ELR (cell line): ENCODE results near the gene KIF21B.
"Not testable (repeated sequence)": the region's sequence is repeated elsewhere in the genome, so short reads cannot be mapped to it uniquely, and the experiment has no call there.

Experiments
- DNase-seq: peaks from one replicate; pipeline ENCODE4 v3.0.0-alpha.2; 2015; ENCODE audit warnings: low read depth

KIF21B gene

GRCh38 chr1:200938955-200939354 is 84.6 kb downstream of the KIF21B start:
- DNase-seq, result no peak

GRCh38 chr1:200935286-200935962 is 88.1 kb downstream of the KIF21B start:
- DNase-seq, result not testable (repeated sequence)

GRCh38 chr1:200934676-200935245 is 88.8 kb downstream of the KIF21B start:
- DNase-seq, result no peak

- no peak for DNase-seq
Observed at GRCh38 chr1:200931776-200932175, 91.7 kb downstream of the KIF21B start.

- DNase-seq, result not testable (repeated sequence)
Observed at GRCh38 chr1:200930285-200930684, 93.2 kb downstream of the KIF21B start.

GRCh38 chr1:200929530-200930278 is 93.8 kb downstream of the KIF21B start:
- no peak for DNase-seq

- DNase-seq, result peak; percentile 79
Observed at GRCh38 chr1:200925831-200926230, 97.7 kb downstream of the KIF21B start.

- peak; percentile 13 for DNase-seq
Observed at GRCh38 chr1:200923601-200924000, 99.9 kb downstream of the KIF21B start.

GRCh38 chr1:200922406-200922805 is 101.1 kb downstream of the KIF21B start:
- no peak for DNase-seq

- no peak for DNase-seq
Observed at GRCh38 chr1:200921571-200922110, 101.9 kb downstream of the KIF21B start.
